A673 (cell line): ENCODE data around the gene MAGEA2B. TPM values are rescaled to one million over a fixed set of nuclear protein-coding genes. Genes with fewer than 3 reads are reported as not detected.
"Not testable (repeated sequence)": the region's sequence is repeated elsewhere in the genome, so short reads cannot be mapped to it uniquely, and the experiment has no call there.

ENCODE experiments used
- BruUV-seq: library from RNA; stranded (reverse); fragments of 400-500 nt; replicated peaks from 2 replicates; lab custom pipeline; 2021; lab: Mats Ljungman, UMichigan
- CTCF ChIA-PET: fragments of 300-600 bp; sonication (Branson Sonifier 250); formaldehyde crosslinking; loops from one replicate; lab custom pipeline; 2022; ENCODE audit warnings: antibody characterized with exemption; lab: Charles Lee
- POLR2A ChIA-PET: fragments of 300-600 bp; sonication (Branson Sonifier 250); formaldehyde crosslinking; loops from one replicate; lab custom pipeline; 2022; ENCODE audit warnings: antibody characterized with exemption; ENCODE audit not compliant: low non-redundant PET; lab: Charles Lee
- DNase-seq: peaks from one replicate; pipeline ENCODE4 v3.0.0-alpha.2; 2015; ENCODE audit warnings: low spot score
- H3K27ac ChIP-seq: fragments of 200-600 bp; sonication (generic); 2 replicates; pipeline ENCODE4 v1.5.1; 2016; ENCODE audit warnings: mixed run types, low read depth, mild to moderate bottlenecking, mixed read lengths, antibody characterized with exemption, low read length; ENCODE audit not compliant: poor library complexity, severe bottlenecking
- H3K27me3 ChIP-seq: fragments of 200-600 bp; sonication (generic); replicated peaks from 2 replicates; pipeline ENCODE4 v1.6.1; 2017; ENCODE audit warnings: mixed run types, low read depth, mild to moderate bottlenecking, mixed read lengths, antibody characterized with exemption, low read length; ENCODE audit not compliant: insufficient read depth, poor library complexity
- H3K36me3 ChIP-seq: fragments of 200-600 bp; sonication (generic); 2 replicates; pipeline ENCODE4 v1.6.1; 2016; ENCODE audit warnings: mixed run types, mild to moderate bottlenecking, mixed read lengths, antibody characterized with exemption, low read length; ENCODE audit not compliant: insufficient read depth, poor library complexity, severe bottlenecking
- H3K4me1 ChIP-seq: fragments of 200-600 bp; sonication (generic); 2 replicates; pipeline ENCODE4 v1.6.1; 2017; ENCODE audit warnings: mixed run types, mild to moderate bottlenecking, mixed read lengths, antibody characterized with exemption, low read length; ENCODE audit not compliant: insufficient read depth, poor library complexity, severe bottlenecking
- H3K4me3 ChIP-seq: fragments of 200-600 bp; sonication (generic); 2 replicates; pipeline ENCODE4 v1.5.1; 2016; ENCODE audit warnings: low read depth, mixed run types, mild to moderate bottlenecking, mixed read lengths, low read length; ENCODE audit not compliant: poor library complexity, severe bottlenecking
- H3K9me3 ChIP-seq: fragments of 200-600 bp; sonication (generic); 2 replicates; pipeline ENCODE4 v1.6.1; 2016; ENCODE audit warnings: mixed run types, low read depth, mild to moderate bottlenecking, mixed read lengths, antibody characterized with exemption, low read length; ENCODE audit not compliant: poor library complexity, severe bottlenecking
- CTCF ChIP-seq: fragments of 300-800, 200-600 bp; sonication (generic); conservative IDR thresholded peaks from 2 replicates; pipeline ENCODE4 v1.5.1; 2017; ENCODE audit warnings: low read depth, mild to moderate bottlenecking, antibody characterized with exemption, low read length, moderate library complexity, mixed read lengths
- EZH2 ChIP-seq: fragments of 200-600 bp; sonication (generic); IDR thresholded peaks from 2 replicates; pipeline ENCODE4 v1.6.1; 2017; ENCODE audit warnings: borderline replicate concordance, low read depth, mild to moderate bottlenecking, mixed read lengths, antibody characterized with exemption, low read length; ENCODE audit not compliant: poor library complexity, severe bottlenecking
- intact Hi-C: fragments of 100-400 bp; cut with micrococcal nuclease; formaldehyde crosslinking; loops from one replicate; pipeline ENCODE4 v1.10.0; 2022; ENCODE audit not compliant: unreplicated experiment
- total RNA-seq: library from RNA; stranded (reverse); gene quantifications from 2 replicates; pipeline ENCODE4 v1.2.3, GENCODE V29; 2021

The MAGEA2B gene
- total RNA-seq, 1 experiment from 2014 or later, result not detected

DNA sequence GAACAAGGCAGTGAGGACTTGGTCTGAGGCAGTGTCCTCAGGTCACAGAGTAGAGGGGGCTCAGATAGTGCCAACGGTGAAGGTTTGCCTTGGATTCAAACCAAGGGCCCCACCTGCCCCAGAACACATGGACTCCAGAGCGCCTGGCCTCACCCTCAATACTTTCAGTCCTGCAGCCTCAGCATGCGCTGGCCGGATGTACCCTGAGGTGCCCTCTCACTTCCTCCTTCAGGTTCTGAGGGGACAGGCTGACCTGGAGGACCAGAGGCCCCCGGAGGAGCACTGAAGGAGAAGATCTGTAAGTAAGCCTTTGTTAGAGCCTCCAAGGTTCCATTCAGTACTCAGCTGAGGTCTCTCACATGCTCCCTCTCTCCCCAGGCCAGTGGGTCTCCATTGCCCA, 14.0 kb upstream of the MAGEA2B start:
- BruUV-seq, intact Hi-C loops, H3K27me3 ChIP-seq, H3K36me3 ChIP-seq, H3K4me3 ChIP-seq, POLR2A ChIA-PET, H3K4me1 ChIP-seq, H3K27ac ChIP-seq, CTCF ChIA-PET, H3K9me3 ChIP-seq, DNase-seq: not testable (repeated sequence)

DNA sequence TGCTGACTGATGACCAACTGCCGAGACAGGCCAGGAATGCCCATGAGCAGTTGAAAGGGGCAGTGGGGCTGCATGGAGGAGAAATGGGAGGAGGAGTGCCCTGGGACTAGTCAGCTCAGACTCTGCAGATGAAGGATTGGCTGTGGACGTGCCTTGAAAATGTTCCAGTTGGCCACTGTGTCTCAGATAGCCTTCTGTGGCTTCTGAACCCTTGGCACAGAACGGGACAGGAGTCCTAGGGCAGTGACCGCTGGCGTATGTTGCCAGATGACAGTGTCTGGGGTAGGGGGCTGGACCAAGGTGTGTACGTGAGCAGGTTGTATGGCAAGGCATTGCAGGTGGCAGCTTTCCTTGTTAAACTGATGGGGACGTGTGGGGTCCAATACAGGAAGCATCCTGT, 7.9 kb upstream of the MAGEA2B start:
- CTCF ChIA-PET, H3K4me1 ChIP-seq, H3K36me3 ChIP-seq, POLR2A ChIA-PET, H3K4me3 ChIP-seq, H3K9me3 ChIP-seq, DNase-seq, H3K27me3 ChIP-seq, H3K27ac ChIP-seq, intact Hi-C loops, BruUV-seq: not testable (repeated sequence)

DNA sequence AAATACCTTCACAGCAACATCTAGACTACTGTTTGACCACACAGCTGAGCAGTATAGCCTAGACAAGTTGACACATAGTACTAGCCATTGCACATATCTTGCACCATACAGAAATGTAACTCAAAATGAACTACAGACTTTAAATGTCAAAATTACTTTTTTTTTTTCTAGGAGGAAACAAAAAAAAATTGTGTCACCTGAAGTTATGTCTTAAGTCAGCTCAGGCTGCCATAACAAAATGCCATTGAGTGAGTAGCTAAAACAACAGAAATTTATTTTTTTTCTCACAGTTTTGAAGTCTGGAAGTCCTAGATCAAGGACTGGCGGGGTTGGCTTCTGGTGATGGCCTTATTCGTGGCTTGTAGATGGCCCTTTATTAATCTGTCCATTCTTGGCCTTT, 5.3 kb upstream of the MAGEA2B start, which contains the start of gene CSAG2:
Gene CSAG2 (minus strand): TSS at position 101 of the 400 bp plus-strand sequence. CDS start 161 bp downstream, outside the sequence.
- H3K4me1 ChIP-seq, intact Hi-C loops, DNase-seq, H3K27ac ChIP-seq, H3K27me3 ChIP-seq, BruUV-seq, H3K4me3 ChIP-seq, POLR2A ChIA-PET, CTCF ChIA-PET, H3K9me3 ChIP-seq, H3K36me3 ChIP-seq: not testable (repeated sequence)

GRCh38 chrX:152713195-152713594, 1.2 kb upstream of the MAGEA2B start:
- H3K27ac ChIP-seq, intact Hi-C loops, H3K4me3 ChIP-seq, BruUV-seq, H3K36me3 ChIP-seq, CTCF ChIA-PET, DNase-seq, H3K27me3 ChIP-seq, H3K4me1 ChIP-seq, POLR2A ChIA-PET, H3K9me3 ChIP-seq: not testable (repeated sequence)

DNA sequence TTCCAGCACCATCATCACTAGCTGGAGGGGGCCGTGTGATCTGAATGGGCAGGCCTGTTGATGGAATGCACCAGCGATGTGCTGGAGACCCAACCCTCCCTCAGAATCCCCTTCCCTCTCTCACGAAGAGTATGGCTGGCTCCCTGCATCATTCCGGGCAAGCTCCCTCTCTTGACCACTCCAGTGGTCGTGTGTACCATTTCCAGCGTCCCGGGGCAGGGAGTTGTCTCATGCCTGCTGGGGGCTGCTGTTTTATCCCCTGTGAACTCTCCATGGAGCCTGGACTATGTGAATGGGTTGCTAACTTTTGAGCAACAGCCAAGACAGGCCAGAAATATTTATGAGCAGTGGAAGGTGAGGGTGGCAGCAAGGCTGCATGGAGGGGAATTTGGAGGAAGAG, 11.0 kb downstream of the MAGEA2B start:
- Histone ChIP-seq H3K9me3 (no peaks in the 10 kb centered on the region), H3K4me1 (no peaks in the 10 kb centered on the region), H3K36me3 (no peaks in the 10 kb centered on the region), H3K4me3 (no peak overlapping the region), H3K27ac (no peak overlapping the region), H3K27me3 (no peaks in the 10 kb centered on the region)
- no TSS peak for BruUV-seq
- TF ChIP-seq EZH2 (no peak), CTCF (no peak)
- POLR2A ChIA-PET, result no interaction called here
- CTCF ChIA-PET, result no interaction called here
- intact Hi-C loops, result no loop called here
- no peak for DNase-seq
